ENCODE data around the gene PIGK.

PIGK gene

DNA sequence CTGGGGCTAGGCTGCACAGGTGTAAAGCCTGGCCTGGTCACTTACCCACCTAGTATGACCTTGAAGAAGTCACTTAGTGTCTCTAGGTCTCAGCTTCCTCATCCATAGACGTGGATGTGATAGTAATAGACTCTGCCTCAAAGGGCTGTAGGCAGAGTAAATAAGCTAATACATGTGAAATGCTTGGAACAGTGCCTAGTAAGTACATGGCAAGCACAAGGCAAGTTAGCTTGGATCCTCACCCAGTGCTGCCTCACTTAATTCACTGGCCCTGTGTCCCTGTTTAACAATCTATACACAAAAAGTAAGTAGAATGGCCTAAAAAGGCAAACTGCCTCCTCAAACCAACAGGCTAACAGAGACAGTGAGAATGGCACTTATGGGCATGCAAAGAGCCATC, 167.8 kb downstream of the PIGK start:
- in situ Hi-C loops (cut with MboI; ENCODE audit: low pct_unique_long_range_greater_than_20kb, low sequenced_read_pairs) = no loop called here

DNA sequence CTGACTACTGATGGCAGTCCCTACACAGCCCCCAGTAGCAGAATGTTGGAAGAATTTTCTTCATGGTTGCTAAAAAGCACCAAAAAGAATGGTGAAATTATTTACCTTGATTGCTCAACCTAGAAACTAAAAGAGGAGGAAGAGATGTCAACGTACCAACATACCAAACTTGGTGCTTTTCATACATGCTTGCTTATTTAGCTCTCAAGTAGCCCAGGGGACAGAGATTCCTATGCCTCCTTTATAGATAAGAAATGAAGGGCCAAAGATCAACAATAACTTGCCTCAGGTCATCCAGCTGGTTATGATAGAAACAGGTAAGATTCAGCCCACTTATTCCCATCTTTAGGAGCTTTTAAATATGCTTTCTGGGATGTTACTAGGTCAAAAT, 170.6 kb downstream of the PIGK start:
- in situ Hi-C loops (cut with MboI; ENCODE audit: low pct_unique_long_range_greater_than_20kb, low sequenced_read_pairs) = no loop called here
- no peak for DNase-seq

More for the DNA sequence above, 167.8 kb downstream of the PIGK start:
- no peak for DNase-seq

DNA sequence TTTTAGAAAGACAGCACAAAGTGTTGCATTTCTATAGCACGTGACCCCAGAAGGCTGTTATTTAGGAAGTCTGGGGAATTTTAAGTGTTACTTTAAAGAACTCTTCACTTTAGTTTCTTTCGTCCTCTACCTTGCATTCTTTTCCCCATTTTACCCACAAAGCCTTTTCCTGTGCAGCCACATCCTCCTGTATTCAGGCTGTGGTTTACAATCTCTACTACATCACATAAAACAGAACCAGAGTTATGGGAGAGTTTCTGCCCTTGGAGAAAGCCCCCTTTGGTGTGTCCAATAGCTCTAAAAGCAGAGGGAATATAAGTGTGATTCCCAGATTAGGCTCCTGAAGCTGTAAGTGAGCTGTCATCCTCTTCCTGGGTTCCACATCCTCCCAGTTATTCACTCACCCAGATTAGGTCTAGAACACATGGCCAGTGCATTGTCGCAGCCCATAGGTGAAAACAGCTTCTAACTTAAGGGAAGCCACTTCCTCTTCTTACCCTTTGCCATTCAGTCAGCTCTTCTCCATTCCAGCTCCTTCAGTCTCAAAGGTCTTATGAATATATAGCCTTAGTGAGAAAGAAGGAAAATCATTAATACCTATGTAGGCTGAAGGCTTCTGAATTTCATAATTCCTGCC, 171.1 kb downstream of the PIGK start:
- DNase-seq = peak; percentile 30
- in situ Hi-C loops (cut with MboI; ENCODE audit: low pct_unique_long_range_greater_than_20kb, low sequenced_read_pairs) = no loop called here

DNA sequence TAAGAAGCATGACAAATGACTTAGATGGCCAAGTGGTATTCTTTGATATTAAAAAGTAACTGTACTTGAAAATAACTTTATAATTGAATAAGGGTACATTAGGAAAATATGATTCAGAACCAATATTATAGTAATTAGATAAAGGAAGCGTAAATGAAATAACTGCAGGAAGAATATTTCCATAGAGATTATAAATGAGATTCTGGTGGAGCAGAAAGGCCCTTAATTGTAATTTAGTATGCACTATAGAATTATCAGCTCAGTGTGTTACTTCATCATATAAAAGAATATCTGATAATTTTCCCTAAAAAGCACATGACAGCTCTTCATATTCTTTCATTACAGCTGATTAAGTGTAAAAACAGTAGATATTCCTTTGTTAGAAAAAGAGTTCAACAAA, 171.7 kb downstream of the PIGK start:
- in situ Hi-C loops (cut with MboI; ENCODE audit: low pct_unique_long_range_greater_than_20kb, low sequenced_read_pairs) = no loop called here
- DNase-seq = no peak

DNA sequence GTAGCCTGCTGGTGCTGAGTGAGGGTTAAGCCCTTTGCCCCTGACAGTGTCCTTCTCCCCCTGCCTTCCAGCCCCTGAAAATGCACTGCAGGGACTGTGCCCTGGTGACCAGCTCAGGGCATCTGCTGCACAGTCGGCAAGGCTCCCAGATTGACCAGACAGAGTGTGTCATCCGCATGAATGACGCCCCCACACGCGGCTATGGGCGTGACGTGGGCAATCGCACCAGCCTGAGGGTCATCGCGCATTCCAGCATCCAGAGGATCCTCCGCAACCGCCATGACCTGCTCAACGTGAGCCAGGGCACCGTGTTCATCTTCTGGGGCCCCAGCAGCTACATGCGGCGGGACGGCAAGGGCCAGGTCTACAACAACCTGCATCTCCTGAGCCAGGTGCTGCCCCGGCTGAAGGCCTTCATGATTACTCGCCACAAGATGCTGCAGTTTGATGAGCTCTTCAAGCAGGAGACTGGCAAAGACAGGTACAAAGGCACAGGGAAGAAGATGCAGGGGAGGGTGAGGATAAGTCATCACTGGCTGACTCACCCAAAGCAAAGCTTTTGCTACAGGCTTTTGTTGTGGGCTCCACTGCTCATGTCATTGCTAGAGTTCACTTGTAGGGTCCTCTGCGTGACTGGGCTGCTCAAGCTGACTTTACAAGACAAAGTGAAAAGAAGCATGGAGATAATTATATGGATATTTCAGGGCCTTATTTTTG, 174.9 kb downstream of the PIGK start:
- DNase-seq = no peak
- in situ Hi-C loops (cut with MboI; ENCODE audit: low pct_unique_long_range_greater_than_20kb, low sequenced_read_pairs) = no loop called here

DNA sequence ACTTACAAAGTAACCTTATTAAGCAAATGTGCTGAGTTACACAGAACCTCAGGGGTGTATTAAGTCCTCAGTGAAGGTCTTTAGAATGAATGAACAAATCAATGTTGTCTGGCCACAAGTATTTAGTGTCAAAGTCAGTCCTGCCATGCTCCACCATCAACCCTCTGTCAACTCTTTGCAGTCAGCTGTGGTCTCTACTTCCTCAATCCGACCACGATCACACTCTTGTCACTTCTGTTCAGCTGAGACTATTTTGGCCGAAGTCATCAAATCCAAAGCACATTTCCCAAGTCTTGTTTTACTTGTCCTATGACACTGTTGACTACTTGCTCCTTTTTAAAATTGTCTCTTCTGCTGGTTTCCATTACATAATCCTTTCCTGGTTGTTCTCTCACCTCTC, 178.4 kb downstream of the PIGK start:
- DNase-seq = no peak
- in situ Hi-C loops (cut with MboI; ENCODE audit: low pct_unique_long_range_greater_than_20kb, low sequenced_read_pairs) = no loop called here

DNA sequence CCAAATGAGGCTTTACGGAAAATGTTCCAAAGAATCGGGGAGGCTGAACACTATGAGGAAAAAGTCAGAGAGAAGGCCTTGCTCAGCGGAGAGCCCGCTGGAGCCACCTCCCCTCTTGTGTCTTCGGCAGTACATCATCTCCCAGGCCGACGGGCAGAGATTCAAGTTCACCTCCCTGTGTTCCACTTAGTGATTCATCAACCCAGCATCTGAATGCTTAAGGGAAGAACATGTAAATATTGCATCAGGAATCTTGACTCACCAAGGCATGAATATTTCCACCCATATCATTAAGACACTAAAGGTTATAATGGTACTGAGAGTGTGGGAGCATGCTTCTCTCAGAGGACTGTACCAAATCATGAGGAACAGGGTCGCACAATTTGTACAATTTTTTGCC, 179.5 kb downstream of the PIGK start:
- in situ Hi-C loops (cut with MboI; ENCODE audit: low pct_unique_long_range_greater_than_20kb, low sequenced_read_pairs) = no loop called here
- no peak for DNase-seq

DNA sequence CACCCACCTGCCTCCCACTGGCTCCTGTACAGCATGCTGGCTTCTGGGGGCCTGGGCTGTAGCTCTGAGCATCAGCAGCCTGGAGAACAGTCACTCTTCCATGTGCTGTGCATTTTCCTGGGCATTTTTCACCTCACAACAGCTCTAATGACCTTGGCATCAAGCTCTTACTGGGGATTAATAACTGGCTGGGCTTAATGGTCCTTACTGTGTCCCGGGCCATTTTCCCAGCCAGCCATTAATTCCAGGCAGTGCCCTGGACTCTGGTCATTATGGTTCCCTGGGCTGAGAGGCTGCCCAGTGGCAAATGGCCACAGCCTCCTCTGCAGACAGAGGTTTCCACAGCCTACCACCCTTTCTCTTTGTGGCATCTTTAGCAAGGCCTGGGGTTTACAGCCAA, 180.1 kb downstream of the PIGK start:
- in situ Hi-C loops (cut with MboI; ENCODE audit: low pct_unique_long_range_greater_than_20kb, low sequenced_read_pairs) = no loop called here
- no peak for DNase-seq
